B cell (primary cell): ENCODE data around the gene SEZ6L2. TPM values are rescaled to one million over a fixed set of nuclear protein-coding genes. Genes with fewer than 3 reads are reported as not detected.

ENCODE experiments used
- ATAC-seq: fragments of 200-7000 bp; cut with Tn5 transposase; one replicate; pipeline ENCODE4 v1.10.0; 2021; ENCODE audit warnings: low read depth, mild to moderate bottlenecking, moderate number of reproducible peaks, moderate library complexity
- CTCF ChIA-PET: fragments of 350-600 bp; sonication (Branson Sonifier 250); formaldehyde crosslinking; loops from one replicate; lab custom pipeline; 2021; ENCODE audit warnings: antibody characterized with exemption, inconsistent platforms; lab: Charles Lee
- POLR2A ChIA-PET: fragments of 350-600 bp; sonication (Branson Sonifier 250); formaldehyde crosslinking; loops from one replicate; lab custom pipeline; 2021; ENCODE audit warnings: antibody characterized with exemption; lab: Charles Lee
- DNase-seq: peaks from one replicate; pipeline ENCODE4 v3.0.0; 2013
- H2AFZ ChIP-seq: 2 replicates; pipeline ENCODE4 v1.6.1; 2012; ENCODE audit warnings: mild to moderate bottlenecking, low read depth, low read length; ENCODE audit not compliant: insufficient read depth, poor library complexity, severe bottlenecking
- H3K27ac ChIP-seq, 2 donors: 1 replicate in 1 of 2; 2 replicates in 1 of 2; pipeline ENCODE4 v1.5.1; 2012 to 2013; ENCODE audit warnings: low read length in 2 of 2, mild to moderate bottlenecking in 2 of 2, moderate library complexity in 1 of 2
- H3K27me3 ChIP-seq, 4 experiments: fragments of 200-600 bp in 1 of 4; sonication (generic) in 1 of 4; replicated peaks in 1 of 4; 1 replicate in 2 of 4; 2 replicates in 2 of 4; pipeline versions ENCODE4 v1.6.1 to v1.7.0; 2013 to 2016; ENCODE audit warnings: low read length in 3 of 4, mild to moderate bottlenecking in 2 of 4, mixed read lengths in 1 of 4, moderate library complexity in 1 of 4; ENCODE audit not compliant: insufficient read depth in 4 of 4, control insufficient read depth in 3 of 4; ENCODE audit errors: control extremely low read depth in 1 of 4
- H3K36me3 ChIP-seq, 2 experiments: replicated peaks in 1 of 2; 1 replicate in 1 of 2; 2 replicates in 1 of 2; pipeline versions ENCODE4 v1.6.1 to v1.7.1; 2013; ENCODE audit warnings: low read length in 1 of 2; ENCODE audit not compliant: insufficient read depth in 2 of 2, control insufficient read depth in 1 of 2; ENCODE audit errors: control extremely low read depth in 1 of 2, extremely low read depth in 1 of 2
- H3K4me1 ChIP-seq, 2 donors: fragments of 200-600 bp in 1 of 2; sonication (generic) in 1 of 2; 1 replicate in 1 of 2; 2 replicates in 1 of 2; pipeline versions ENCODE4 v1.5.1 to v1.6.1; 2013 to 2017; ENCODE audit warnings: low read length in 2 of 2; ENCODE audit not compliant: control insufficient read depth in 2 of 2, insufficient read depth in 2 of 2
- H3K4me2 ChIP-seq: replicated peaks from 2 replicates; pipeline ENCODE3; 2012; ENCODE audit warnings: mild to moderate bottlenecking, low read depth, low read length; ENCODE audit not compliant: poor library complexity, severe bottlenecking
- H3K4me3 ChIP-seq, 5 experiments: fragments of 200-600 bp in 1 of 5; sonication (generic) in 1 of 5; 1 replicate in 3 of 5; 2 replicates in 2 of 5; pipeline versions ENCODE4 v1.5.1 to v1.7.0; 2011 to 2016; ENCODE audit warnings: low read length in 4 of 5, mild to moderate bottlenecking in 4 of 5, low read depth in 2 of 5, control low read depth in 1 of 5, moderate library complexity in 1 of 5; ENCODE audit not compliant: insufficient read depth in 1 of 5; ENCODE audit errors: control extremely low read depth in 1 of 5, extremely low read depth in 1 of 5
- H3K79me2 ChIP-seq: fragments of 200-600 bp; sonication (generic); one replicate; pipeline ENCODE4 v1.6.0; 2016; ENCODE audit warnings: low read length; ENCODE audit not compliant: control insufficient read depth, insufficient read depth
- H3K9ac ChIP-seq: fragments of 200-600 bp; sonication (generic); 2 replicates; pipeline ENCODE4 v1.6.1; 2017; ENCODE audit warnings: mild to moderate bottlenecking, low read length, moderate library complexity
- H3K9me3 ChIP-seq, 3 donors: one replicate each; pipeline versions ENCODE4 v1.6.1 to v1.7.1; 2013; ENCODE audit warnings: low read length in 2 of 3; ENCODE audit not compliant: control insufficient read depth in 2 of 3, insufficient read depth in 1 of 3; ENCODE audit errors: control extremely low read depth in 1 of 3
- H4K20me1 ChIP-seq: 2 replicates; pipeline ENCODE4 v1.6.0; 2012; ENCODE audit warnings: mild to moderate bottlenecking, low read length; ENCODE audit not compliant: insufficient read depth, control insufficient read depth, poor library complexity, severe bottlenecking
- H3K27ac Mint-ChIP-seq: one replicate; pipeline ENCODE4 v1.8.0; 2021; ENCODE audit warnings: mixed read lengths
- H3K27me3 Mint-ChIP-seq: one replicate; pipeline ENCODE4 v1.8.0; 2021; ENCODE audit warnings: mixed read lengths
- H3K4me1 Mint-ChIP-seq: one replicate; pipeline ENCODE4 v1.8.0; 2021; ENCODE audit warnings: mixed read lengths
- H3K4me3 Mint-ChIP-seq: one replicate; pipeline ENCODE4 v1.8.0; 2021; ENCODE audit warnings: mixed read lengths
- H3K9me3 Mint-ChIP-seq: one replicate; pipeline ENCODE4 v1.8.0; 2022; ENCODE audit warnings: mixed read lengths; ENCODE audit not compliant: insufficient read depth
- EZH2 ChIP-seq: IDR thresholded peaks from 2 replicates; pipeline ENCODE4 v1.6.1; 2012; ENCODE audit warnings: borderline replicate concordance, low read depth, mild to moderate bottlenecking, moderate library complexity, low read length; ENCODE audit not compliant: insufficient read depth, poor library complexity, severe bottlenecking
- WGBS: methylation state at CpG from one replicate; pipeline ENCODE4 v1.1.5; 2013; ENCODE audit warnings: missing lambda C conversion rate; ENCODE audit not compliant: insufficient coverage; 5-methylcytosine and 5-hydroxymethylcytosine counted together
- intact Hi-C: fragments of 100-400 bp; cut with micrococcal nuclease; formaldehyde crosslinking; loops from one replicate; pipeline ENCODE4 v1.10.0; 2022
- polyA plus RNA-seq: library from polyadenylated mRNA; depleted of rRNA; stranded (reverse); fragments of >200 nt; gene quantifications from 2 replicates; pipeline ENCODE4 v1.2.3, GENCODE V29; 2012
- total RNA-seq, 2 donors: library from RNA; stranded (reverse); fragments of 120-200 nt in 1 of 2; gene quantifications; 1 replicate in 1 of 2; 2 replicates in 1 of 2; pipeline versions ENCODE4 v1.2.3 to v1.2.4, GENCODE V29; 2013 to 2022
- TF ChIP-seq, protein P1 (sequence below): fragments of 200-600 bp; IDR thresholded peaks from one replicate; pipeline ENCODE4 v1.8.0; 2022; ENCODE audit warnings: antibody characterized with exemption, mild to moderate bottlenecking

Gene SEZ6L2
- total and polyA plus RNA-seq, 2 donors (not counting 1 experiment from before 2014, with no cell fraction given), result 0.10 TPM; not detected in 1

DNA sequence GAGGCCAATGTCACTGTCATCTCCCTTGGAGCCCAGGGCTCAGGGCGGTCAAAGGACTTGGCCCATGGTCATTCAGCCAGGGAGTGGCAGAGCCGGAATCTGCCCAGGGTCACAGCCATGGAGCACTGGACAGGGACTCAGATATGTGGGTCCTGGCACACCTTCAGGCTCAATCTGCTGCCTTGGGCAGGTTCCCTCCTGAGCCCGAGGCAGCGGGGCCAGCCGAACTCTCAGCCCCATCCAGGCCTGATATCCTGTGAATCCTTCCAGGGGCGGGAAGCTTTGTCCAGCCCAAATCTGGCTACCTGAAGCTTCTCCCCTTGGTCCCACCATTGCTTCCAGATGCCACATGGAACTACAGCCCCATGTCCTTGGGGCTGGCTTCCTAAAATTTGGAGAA lies 24.1 kb downstream of the SEZ6L2 start:
- intact Hi-C loops, result no loop called here
- Histone ChIP-seq H3K27me3 (peaks cover 0 to 38% (median 10%) of the 10 kb centered on the region in 4 experiments), H3K4me3 (no peak overlapping the region), H3K27ac (no peak overlapping the region), H4K20me1 (no peaks in the 10 kb centered on the region), H3K79me2 (no peaks in the 10 kb centered on the region), H3K9ac (no peak overlapping the region), H3K9me3 (peaks cover 0 to 14% (median 3%) of the 10 kb centered on the region in 3 donors), H3K36me3 (no peaks in the 10 kb centered on the region), H2AFZ (no peak overlapping the region), H3K4me1 (peaks cover 17 to 18% of the 10 kb centered on the region in 2 donors), H3K4me2 (no peak overlapping the region)
- CTCF ChIA-PET, result no interaction called here
- Mint-ChIP-seq H3K4me1 (peaks cover 16% of the 10 kb centered on the region), H3K9me3 (no peaks in the 10 kb centered on the region), H3K27ac (no peak overlapping the region), H3K4me3 (no peak overlapping the region), H3K27me3 (peaks cover 25% of the 10 kb centered on the region)
- no peak for ATAC-seq
- TF ChIP-seq, protein P1, sequence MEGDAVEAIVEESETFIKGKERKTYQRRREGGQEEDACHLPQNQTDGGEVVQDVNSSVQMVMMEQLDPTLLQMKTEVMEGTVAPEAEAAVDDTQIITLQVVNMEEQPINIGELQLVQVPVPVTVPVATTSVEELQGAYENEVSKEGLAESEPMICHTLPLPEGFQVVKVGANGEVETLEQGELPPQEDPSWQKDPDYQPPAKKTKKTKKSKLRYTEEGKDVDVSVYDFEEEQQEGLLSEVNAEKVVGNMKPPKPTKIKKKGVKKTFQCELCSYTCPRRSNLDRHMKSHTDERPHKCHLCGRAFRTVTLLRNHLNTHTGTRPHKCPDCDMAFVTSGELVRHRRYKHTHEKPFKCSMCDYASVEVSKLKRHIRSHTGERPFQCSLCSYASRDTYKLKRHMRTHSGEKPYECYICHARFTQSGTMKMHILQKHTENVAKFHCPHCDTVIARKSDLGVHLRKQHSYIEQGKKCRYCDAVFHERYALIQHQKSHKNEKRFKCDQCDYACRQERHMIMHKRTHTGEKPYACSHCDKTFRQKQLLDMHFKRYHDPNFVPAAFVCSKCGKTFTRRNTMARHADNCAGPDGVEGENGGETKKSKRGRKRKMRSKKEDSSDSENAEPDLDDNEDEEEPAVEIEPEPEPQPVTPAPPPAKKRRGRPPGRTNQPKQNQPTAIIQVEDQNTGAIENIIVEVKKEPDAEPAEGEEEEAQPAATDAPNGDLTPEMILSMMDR, result no peak
- no peak for TF ChIP-seq EZH2
- POLR2A ChIA-PET, result interaction anchor here (0.6 kb wide), 1 partner anchor 528 kb away, joined by 7 read pairs; no protein-coding TSS in a partner anchor
- DNase-seq, result no peak
- 90% methylated on average over 6 of the region's 6 CpGs for WGBS

DNA sequence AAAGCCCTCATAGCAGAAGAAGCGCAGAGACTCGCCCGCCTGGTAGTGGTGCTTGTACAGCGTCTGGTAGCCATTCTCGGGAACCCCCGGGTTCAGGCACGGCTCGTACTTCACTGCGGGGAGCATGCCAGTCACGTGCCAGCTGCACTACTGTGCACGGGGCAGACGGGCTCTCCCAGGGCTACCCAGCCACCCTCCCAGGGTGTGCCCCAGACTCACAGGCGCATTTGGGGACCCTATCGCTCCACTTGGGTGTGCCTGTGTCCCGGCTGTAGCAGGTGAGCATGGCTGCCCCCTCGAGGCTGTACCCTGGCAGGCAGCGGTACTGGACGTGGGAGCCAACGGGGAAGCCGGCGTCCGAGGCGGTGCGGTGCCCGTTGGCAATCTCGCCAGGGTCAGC lies 26.0 kb downstream of the SEZ6L2 start:
- intact Hi-C loops, result no loop called here
- H3K4me1 ChIP-seq, result peaks cover 17 to 18% of the 10 kb centered on the region in 2 donors
- H3K36me3 ChIP-seq, result no peaks in the 10 kb centered on the region
- no peak for TF ChIP-seq EZH2
- TF ChIP-seq, protein P1, result no peak
- H3K4me3 Mint-ChIP-seq, result no peak overlapping the region
- DNase-seq, result no peak
- H3K27ac ChIP-seq, result no peak overlapping the region
- no peak overlapping the region for H3K4me3 ChIP-seq
- H2AFZ ChIP-seq, result no peak overlapping the region
- peaks cover 19% of the 10 kb centered on the region for H3K27me3 Mint-ChIP-seq
- H3K4me1 Mint-ChIP-seq, result peaks cover 16% of the 10 kb centered on the region
- ATAC-seq, result no peak
- no peaks in the 10 kb centered on the region for H3K9me3 Mint-ChIP-seq
- peaks cover 0 to 14% (median 3%) of the 10 kb centered on the region in 3 donors for H3K9me3 ChIP-seq
- peaks cover 0 to 31% (median 10%) of the 10 kb centered on the region in 4 experiments for H3K27me3 ChIP-seq
- CTCF ChIA-PET, result no interaction called here
- POLR2A ChIA-PET, result no interaction called here
- no peak overlapping the region for H3K4me2 ChIP-seq
- no peaks in the 10 kb centered on the region for H3K79me2 ChIP-seq
- no peaks in the 10 kb centered on the region for H4K20me1 ChIP-seq
- WGBS, result 94% methylated on average over 26 of the region's 26 CpGs
- H3K27ac Mint-ChIP-seq, result no peak overlapping the region
- no peak overlapping the region for H3K9ac ChIP-seq
